Upper lobe of right lung (tissue), 1 donor: ENCODE results near the gene NKAPL. TPM values are rescaled to one million over a fixed set of nuclear protein-coding genes. Genes with fewer than 3 reads are reported as not detected.
"Not testable (repeated sequence)": the region's sequence is repeated elsewhere in the genome, so short reads cannot be mapped to it uniquely, and the experiment has no call there.

Source experiments
- ATAC-seq: fragments of 200-7000 bp; cut with Tn5 transposase; one replicate; pipeline ENCODE4 v1.9.1; 2020; ENCODE audit warnings: mild to moderate bottlenecking, moderate library complexity
- DNase-seq: peaks from one replicate; pipeline ENCODE4 v3.0.0-alpha.2; 2020
- H3K27ac ChIP-seq: fragments of 200-600 bp; one replicate; pipeline ENCODE4 v1.8.0; 2022
- H3K27me3 ChIP-seq: fragments of 200-600 bp; one replicate; pipeline ENCODE4 v1.8.0; 2022; ENCODE audit warnings: mild to moderate bottlenecking
- H3K36me3 ChIP-seq: fragments of 200-600 bp; one replicate; pipeline ENCODE4 v1.8.0; 2022
- H3K4me1 ChIP-seq: fragments of 200-600 bp; one replicate; pipeline ENCODE4 v1.8.0; 2022
- H3K4me3 ChIP-seq: fragments of 200-600 bp; one replicate; pipeline ENCODE4 v1.8.0; 2022; ENCODE audit warnings: mild to moderate bottlenecking
- H3K9me3 ChIP-seq: fragments of 200-600 bp; one replicate; pipeline ENCODE4 v1.8.0; 2022
- CTCF ChIP-seq: fragments of 200-600 bp; IDR thresholded peaks from one replicate; pipeline ENCODE4 v1.8.0; 2022; ENCODE audit warnings: antibody characterized with exemption
- intact Hi-C: fragments of 100-400 bp; cut with DNase I; formaldehyde crosslinking; loops from one replicate; pipeline ENCODE4 v1.11.0; 2022
- total RNA-seq: library from RNA; stranded (reverse); fragmentation: NEBNext Ultra II Directional; extraction: Animal tissue kit (Norgen Biotek cat#: 25700); gene quantifications from one replicate; pipeline ENCODE4 v1.2.1, GENCODE V29; 2021
- donor health status: DM: no; HTN: yes; CAD: no; lungs with severe emphysema.

Gene NKAPL
- total RNA-seq, 1 donor from 2014 or later, result 0.87 TPM

- Histone ChIP-seq H3K9me3 (no peaks in the 10 kb centered on the region), H3K4me3 (no peak overlapping the region), H3K27ac (no peak overlapping the region), H3K36me3 (no peaks in the 10 kb centered on the region), H3K27me3 (no peaks in the 10 kb centered on the region), H3K4me1 (no peaks in the 10 kb centered on the region)
- no peak for DNase-seq
- no peak for ATAC-seq
- intact Hi-C loops, result no loop called here
- TF ChIP-seq CTCF, result no peak
Observed at GRCh38 chr6:28295326-28295725, 36.2 kb downstream of the NKAPL start.

GRCh38 chr6:28296520-28297060 lies 37.5 kb downstream of the NKAPL start:
- intact Hi-C loops, result no loop called here
- TF ChIP-seq CTCF, result no peak

GRCh38 chr6:28303570-28303969 lies 44.5 kb downstream of the NKAPL start:
- H3K27ac ChIP-seq, result no peak overlapping the region
- H3K4me3 ChIP-seq, result no peak overlapping the region
- no peaks in the 10 kb centered on the region for H3K4me1 ChIP-seq
- no peak for TF ChIP-seq CTCF
- peaks cover 6% of the 10 kb centered on the region for H3K36me3 ChIP-seq
- peaks cover 11% of the 10 kb centered on the region for H3K9me3 ChIP-seq
- intact Hi-C loops, result no loop called here
- no peaks in the 10 kb centered on the region for H3K27me3 ChIP-seq
- no peak for ATAC-seq
- DNase-seq, result no peak

More at GRCh38 chr6:28296520-28297060, 37.5 kb downstream of the NKAPL start:
- Histone ChIP-seq H3K27ac (no peak overlapping the region), H3K4me3 (no peak overlapping the region), H3K27me3 (no peaks in the 10 kb centered on the region), H3K36me3 (peaks cover 6% of the 10 kb centered on the region), H3K9me3 (no peaks in the 10 kb centered on the region), H3K4me1 (no peaks in the 10 kb centered on the region)
- DNase-seq (no peak), ATAC-seq (no peak)

- H3K9me3 ChIP-seq, result peaks cover 16% of the 10 kb centered on the region
- H3K36me3 ChIP-seq, intact Hi-C loops, H3K27ac ChIP-seq, ATAC-seq, H3K27me3 ChIP-seq, DNase-seq, H3K4me1 ChIP-seq, H3K4me3 ChIP-seq: not testable (repeated sequence)
Observed at GRCh38 chr6:28306363-28306762, 47.3 kb downstream of the NKAPL start.

Other genes starting within 250 kb of the NKAPL start
- 2.3 TPM for gene ZNF165, start 178.7 kb upstream of the NKAPL start, total RNA-seq
- 5.8 TPM for gene ZSCAN16, start 134.7 kb upstream of the NKAPL start, total RNA-seq
- gene ZKSCAN8, start 117.4 kb upstream of the NKAPL start, total RNA-seq, result 20.9 TPM
- 13.5 TPM for gene ZSCAN9, start 34.0 kb upstream of the NKAPL start, total RNA-seq
- gene ZKSCAN4, start 7.0 kb upstream of the NKAPL start, total RNA-seq, result 4.5 TPM
- gene ZSCAN26, start 7.8 kb downstream of the NKAPL start, total RNA-seq, result 11.3 TPM
- gene PGBD1, start 22.3 kb downstream of the NKAPL start, total RNA-seq, result 3.1 TPM
- gene ZSCAN31, start 76.9 kb downstream of the NKAPL start, total RNA-seq, result 28.5 TPM
- 7.3 TPM for gene ZKSCAN3, start 90.7 kb downstream of the NKAPL start, total RNA-seq
- 5.6 TPM for gene ZSCAN12, start 140.4 kb downstream of the NKAPL start, total RNA-seq
- 2.2 TPM for gene ZSCAN23, start 184.2 kb downstream of the NKAPL start, total RNA-seq